ENCODE data around the gene RNF19B.

Gene RNF19B

DNA sequence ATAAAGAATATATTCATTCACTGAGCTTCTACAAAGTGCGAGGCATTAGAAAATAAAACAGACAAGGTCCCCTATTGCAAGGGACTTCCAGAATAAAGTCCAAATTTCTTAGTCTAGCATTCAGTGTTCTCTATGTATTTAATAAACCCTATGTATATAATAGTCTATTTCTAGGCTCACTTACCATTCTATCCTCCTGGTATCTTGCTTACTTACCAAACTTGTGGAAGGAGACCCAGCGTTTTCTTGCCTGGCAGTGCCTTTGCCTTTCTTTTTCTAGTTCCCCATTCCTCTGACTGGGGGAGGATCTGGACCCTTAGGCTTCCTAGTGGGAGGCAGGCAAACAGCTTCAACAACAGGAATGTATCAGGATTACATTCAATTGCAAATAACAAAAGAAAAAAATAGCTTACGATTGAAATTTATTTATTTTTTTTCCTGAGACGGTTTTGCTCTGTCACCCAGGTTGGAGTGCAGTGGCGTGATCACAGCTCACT, 690 bp upstream of the RNF19B start:
- no peak for DNase-seq

DNA sequence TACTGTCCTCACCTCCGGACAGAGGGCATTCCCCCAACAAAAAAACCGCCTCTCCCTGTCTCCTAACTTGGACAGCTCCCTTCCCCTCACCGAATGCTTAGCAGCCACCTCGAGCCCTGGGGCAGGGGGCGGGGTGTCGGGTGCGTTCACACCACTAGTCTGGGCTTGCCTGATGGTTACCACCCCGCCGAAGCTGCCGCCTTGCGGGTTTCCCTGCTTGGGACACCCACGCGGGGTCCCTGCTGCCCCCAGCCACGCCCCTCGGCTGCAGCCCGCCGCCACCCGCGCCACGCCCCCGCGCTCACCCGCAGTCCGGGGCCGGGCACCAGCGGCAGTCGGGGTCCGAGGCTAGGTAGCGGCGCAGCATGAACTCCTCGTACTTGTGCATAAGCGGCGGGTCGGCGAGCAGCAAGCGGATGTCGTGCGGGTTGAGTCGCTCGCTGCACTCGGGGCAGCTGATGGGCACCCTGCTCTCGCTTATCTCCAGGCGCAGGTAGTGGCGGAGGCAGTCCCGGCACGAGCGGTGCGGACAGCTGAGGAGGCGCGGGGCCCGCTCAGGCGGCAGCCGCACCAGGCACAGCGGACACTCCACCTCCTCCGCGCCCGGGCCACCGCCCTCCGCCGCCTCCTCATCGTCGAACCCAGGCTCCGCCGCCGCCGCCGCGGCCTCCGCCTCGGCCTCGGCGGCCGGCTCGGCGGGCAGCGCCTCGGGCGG, 706 bp downstream of the RNF19B start:
- no peak for DNase-seq

DNA sequence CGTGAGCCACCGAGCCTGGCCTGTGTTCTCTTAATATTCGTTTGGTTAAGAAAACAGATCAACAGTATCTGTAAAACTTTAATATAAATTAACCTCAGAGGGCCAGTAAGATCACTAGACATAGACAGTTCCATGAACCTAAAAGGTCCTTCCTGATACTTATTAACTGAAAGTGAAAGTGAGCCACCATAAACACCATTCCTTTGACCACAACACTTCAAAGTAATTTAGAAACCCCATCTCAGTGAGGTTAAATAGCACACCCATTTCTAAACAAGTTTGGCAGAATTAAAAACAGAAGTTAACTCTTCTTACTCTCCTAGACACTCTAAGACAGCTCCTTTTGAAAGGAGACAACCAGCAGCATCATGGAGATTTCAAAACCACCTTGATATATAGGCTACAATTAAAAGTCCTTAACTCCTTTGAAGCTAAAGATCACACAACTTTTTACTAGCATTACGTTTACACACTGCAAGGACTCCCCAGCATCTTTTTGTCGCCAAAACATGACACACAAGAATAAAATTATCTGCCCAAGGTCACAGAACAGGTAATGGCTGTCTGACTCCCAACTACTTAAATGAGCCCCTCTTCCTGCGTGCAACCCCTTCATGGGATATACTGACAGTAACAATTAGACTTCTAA, 2.2 kb downstream of the RNF19B start:
- DNase-seq = no peak

DNA sequence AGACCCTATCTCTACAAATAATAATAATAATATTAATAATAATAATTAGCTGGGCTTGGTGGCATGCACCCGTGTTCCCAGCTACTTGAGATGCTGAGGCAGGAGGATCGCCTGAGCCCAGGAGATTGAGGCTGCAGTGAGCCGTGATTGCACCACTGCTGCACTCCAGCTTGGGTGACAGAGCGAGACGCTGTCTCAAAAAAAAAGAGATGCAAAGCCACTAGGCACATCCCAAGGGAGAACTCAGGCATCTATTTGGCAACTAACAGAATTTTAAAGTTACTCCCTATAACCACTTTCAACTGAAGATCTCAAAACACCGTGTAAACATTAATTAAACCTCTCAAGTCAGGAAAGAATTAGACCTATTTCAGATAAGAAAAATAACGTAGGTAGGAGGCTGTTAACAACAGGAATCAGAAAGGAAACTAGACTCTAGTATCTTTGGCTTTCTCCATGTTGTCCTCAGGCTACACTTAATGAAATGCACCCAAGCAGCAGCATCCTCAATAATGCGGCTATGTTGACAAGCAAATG, 3.7 kb downstream of the RNF19B start:
- DNase-seq = no peak

DNA sequence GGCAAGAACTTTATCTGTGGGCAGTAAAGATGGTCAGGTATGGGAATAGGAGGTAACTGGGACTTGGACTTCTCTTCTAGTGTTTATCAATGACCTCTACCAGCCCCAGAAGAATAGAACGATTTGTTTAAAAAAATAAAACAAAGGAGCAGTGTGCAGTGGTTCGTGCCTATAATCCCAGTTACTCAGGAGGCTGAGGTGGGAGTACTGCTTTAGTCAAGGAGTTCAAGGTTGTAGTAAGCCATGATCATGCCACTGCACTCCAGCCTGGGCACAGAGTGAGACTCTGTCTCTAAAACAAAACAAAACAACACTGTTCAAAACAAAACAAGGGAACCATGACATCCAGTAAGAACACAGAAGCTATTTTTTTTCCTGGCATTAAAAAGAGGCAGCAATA, 4.3 kb downstream of the RNF19B start:
- DNase-seq = no peak

DNA sequence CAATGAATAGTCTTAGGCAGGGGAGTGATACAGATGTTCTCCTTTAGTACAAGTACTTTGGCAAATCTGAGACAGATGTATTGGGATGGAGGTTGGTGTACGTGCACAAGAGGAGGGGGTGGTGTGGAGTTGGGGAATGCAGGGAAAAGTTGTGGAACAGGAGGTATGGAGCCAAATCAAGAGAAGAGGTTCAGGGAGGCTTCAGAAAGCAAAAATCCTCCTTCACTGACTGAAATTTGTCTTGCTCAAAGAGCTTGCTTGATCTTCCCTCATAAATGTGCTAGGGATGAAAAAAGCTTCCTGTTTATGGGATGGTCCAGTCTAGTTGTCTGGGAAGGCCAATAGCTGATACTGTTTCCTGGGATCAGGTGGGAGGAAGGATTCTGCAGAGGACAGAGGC, 5.8 kb downstream of the RNF19B start:
- no peak for DNase-seq

DNA sequence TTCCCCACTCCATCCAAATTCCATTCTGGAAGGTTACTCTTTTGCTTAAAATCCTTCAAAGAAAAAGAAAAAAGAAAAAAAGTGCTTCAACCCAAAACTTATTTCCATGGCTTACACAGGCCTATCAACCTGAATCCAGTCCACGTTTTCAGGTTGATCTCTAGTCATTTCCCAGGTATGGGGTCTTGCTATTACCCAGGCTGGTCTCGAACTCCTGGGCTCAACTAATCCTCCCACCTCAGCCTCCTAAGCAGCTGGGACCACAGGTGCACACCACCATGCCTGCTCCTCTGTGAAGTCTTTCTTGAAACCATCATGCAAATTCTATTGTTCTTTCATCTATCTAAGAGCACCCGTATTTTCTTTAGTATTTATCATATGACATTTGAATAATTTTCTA, 7.6 kb downstream of the RNF19B start:
- no peak for DNase-seq

DNA sequence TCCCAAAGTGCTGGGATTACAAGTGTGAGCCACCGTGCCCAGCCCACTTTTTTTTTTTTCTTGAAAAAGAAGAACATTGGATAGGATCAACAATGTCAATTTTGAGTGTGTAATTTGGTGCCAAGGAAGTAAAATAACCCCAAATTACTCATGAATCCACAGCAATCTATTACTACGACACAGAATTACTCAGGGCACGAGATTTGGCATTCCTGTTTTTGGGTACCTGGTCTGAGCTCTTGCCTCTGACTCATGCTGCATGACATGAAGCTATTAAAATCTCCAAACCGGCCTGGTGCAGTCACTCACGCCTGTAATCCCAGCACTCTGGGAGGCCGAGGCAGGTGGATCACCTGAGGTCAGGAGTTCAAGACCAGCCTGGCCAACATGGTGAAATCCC, 10.4 kb downstream of the RNF19B start:
- no peak for DNase-seq

DNA sequence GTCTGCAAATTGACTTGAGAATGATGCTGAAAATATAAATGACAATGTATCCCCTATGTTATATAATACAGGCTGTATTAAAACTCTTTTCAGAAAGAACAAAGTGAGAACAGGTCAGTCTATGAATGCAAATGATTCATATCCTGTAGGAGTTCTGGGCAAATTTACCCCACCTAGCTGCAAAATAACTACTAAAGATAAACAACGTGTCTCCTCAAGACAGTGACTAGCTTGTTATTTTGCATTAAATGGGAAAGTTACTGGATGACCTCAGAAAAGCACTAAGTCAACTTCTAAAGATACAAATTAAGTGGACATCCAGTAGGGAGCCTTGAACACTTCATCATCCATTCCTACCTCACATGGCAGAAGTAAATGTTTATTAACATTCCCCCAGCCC, 11.1 kb downstream of the RNF19B start:
- DNase-seq = no peak

DNA sequence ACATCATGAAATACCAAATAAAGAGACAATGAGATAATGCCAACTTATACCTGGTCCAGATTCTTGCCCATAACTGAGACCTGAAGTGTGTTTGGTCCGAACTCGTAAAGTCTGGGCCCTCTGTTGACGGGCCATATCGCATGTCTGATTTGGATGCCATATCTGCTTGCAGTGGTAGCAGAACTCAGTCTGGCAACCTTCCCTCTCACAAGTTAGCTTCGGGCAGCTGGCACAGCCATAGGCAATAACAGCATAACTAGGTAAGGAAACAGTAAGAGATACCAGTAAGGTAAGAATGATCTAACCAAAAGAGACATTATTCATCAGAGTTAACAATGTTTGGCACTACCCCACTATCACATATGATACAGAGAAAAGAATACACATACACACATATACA, 15.1 kb downstream of the RNF19B start:
- no peak for DNase-seq

DNA sequence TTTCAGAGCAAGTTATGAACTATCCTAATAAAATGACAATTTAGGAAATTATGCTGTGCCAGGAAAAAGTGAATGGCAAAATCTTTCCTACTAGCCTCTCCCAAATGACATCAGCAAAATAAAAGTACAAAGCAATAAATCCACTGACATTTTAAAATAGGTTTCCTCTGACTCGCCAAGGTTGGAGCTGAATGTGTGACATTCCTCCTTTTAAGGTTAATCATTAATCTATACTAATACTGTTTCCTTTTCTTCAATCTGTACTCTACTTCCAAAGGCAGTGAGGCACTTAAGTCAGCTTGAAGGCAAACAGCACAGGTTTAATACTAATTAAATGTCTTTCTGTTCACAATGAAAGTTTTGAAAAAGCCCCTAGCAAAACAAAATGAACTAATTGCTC, 15.7 kb downstream of the RNF19B start:
- DNase-seq = no peak

DNA sequence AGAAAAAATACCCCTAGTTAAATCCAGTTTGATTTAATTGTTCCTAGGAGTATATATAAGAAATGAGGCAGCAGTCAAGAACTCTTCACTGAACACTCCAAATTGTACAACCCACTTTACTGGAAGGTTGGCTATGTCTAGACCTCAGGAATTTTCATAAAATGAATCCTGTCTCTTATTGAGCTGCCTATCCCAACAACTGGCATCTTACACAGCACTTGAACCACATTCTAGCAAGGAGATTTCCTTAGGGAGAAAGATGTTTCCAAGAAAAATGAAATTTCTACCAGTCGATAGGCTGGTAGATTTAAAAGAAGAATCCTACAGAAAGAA, 16.3 kb downstream of the RNF19B start:
- DNase-seq = no peak

DNA sequence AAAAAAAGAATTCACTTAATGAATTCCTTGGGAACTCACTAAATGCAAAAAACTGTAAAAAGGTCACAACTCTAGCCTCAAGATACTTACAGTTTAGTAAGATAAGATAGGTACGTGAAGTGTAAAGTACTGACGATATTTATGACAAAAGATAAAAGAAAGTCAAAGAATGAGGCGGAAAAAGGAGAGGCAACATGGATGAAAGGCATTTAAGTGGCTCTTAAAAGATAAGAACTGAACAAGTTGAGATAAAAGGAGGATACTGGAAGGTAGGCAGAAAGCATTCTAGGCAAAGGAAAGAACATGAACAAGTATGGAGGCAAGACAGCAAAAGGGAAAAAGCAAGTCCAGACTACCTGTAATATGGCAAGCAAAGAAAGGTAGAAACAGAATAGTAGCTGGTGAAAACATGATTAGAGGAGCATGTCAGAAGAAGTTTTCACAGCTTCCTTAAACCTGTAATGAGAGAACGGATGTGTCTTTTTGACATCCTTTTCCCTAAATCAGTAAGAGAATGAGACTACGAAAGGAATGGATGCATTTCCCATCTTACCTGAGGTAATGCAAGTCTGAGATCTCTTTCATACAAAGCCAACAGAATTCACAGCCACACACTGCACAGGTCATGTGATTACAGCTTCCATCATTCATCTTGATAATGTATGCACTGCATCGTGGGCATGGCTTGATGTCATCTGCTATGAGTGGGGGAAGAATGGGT, 16.8 kb downstream of the RNF19B start:
- no peak for DNase-seq

DNA sequence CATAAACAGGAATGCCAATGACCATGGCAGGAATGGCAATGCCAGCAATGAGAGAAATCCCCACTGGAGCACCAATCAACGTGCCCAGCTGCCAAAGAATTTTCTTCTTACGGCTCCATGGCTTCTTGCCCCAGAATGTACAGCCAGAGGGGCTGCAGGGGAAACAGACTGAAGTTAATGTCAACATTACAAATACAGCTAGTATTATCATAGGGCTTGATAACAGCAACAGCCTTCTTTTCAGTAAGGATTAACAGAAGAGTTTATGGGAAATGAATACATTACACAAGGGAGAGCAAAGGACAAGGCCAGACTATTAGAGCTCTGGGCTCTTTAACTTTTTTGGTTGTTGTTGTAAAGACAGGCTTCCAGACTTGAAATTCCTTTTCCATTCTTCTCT, 18.2 kb downstream of the RNF19B start:
- DNase-seq = no peak

DNA sequence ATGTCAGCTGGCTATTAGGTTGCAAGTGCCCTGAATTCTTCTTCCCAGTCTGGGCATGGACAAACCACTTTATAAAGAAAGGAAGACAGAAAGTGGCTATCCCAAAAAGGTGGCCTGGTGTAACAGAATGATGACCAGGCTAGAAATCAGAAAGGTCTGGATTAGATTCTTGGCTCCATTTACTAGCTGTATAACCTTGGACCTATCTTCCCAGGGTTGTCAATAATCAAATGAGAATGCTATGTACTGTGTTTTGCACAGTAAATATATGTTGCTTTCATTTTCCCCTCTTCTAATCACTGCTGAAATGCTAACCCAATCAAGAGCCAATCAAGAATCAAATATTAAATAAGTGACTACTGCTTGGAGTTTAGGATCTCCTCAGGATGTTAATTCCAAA, 20.4 kb downstream of the RNF19B start:
- DNase-seq = no peak

DNA sequence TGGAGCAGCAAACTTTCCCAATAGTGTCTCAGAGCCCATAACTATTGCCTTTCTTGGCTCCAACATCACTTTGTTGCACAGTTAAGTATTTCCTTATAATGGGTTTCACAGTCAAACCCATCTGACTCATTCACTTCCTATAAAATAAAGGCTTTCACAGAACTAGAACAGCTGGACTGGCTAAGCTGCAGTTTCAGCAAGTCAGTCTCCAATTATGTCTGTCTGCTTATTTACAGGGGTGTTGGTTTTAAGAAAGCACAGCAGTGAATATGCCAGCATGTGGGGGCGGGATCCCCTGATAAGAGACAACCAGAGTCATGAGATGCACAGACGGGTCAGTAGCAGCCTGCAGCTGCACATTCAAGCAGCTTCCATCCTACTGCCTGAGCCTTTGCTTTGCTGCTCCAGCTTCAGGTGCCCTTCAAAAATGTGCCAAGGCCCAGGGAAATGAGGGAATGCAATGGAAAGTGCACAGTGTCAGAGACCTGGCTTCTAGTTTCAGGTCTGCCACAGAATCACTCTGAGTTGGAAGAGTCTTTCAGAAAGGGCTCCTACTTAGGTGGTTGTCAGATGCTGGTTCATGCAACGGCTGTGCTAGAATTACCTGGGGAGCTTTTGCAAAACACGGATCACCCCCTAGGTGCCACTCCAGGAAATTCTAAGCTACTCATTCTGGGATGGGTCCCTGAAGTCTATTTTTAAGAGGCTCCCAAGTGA, 24.8 kb downstream of the RNF19B start:
- DNase-seq = no peak

DNA sequence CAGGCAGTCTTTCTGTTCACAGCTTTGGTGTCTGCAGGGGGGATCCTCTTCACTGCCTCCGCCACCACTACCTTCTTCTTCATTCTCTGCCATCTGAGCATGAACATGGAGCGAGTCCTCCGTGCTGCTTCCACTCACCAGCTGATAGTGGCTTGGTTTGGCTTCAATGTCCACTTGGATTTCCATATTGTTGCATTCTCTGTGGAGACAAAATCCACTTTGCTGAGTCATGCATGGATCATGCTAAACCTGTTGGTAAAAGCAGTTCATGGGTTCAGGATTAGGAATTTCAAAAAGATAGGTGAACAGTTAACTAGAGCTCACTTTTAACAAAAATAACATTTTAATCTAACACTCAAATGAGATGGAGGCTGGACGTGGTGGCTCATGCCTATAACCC, 27.5 kb downstream of the RNF19B start:
- no peak for DNase-seq

DNA sequence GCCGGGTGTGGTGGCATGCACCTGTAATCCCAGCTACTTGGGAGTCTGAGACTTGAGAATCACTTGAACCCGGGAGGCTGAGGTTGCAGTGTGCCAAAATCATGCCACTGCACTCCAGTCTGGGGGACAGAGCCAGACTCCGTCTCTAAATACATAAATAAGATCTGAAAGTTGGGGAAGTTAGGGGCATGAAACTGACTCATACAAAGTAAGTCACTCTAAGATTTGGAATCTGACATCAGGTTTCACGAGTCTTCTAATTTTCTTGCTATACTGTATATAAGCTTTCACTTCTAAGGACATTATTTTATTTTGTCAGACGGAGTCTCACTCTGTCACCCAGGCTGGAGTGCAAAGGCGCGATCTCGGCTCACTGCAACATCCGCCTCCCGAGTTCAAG, 30.1 kb downstream of the RNF19B start:
- DNase-seq = no peak

DNA sequence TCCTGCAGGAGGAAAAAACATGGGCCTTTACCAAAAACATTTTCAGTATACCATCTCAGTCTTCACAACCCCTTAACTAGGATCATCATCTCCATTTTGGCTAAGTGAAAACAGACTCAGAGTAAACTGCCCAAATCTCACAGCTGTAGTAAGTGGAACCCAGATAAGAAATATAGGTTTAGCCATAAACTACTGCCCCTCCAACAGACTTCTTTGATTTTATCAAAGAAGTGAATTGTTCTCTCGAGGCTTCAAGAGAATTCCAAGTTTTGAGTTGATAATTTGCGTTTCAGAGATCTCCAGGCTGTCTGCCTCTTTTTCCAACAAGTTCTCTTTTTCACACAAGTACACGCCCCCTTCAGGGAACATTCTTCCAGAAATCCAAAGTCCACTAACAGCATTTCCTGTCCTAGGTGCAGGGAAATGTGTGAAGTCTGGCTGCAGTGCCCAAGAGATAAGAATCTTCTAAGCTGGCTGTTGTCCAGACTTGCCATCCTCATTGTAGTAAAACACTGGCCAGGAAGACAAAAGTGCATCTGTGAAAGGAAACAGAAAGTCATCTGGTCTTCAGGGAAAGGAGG, 30.8 kb downstream of the RNF19B start:
- no peak for DNase-seq

DNA sequence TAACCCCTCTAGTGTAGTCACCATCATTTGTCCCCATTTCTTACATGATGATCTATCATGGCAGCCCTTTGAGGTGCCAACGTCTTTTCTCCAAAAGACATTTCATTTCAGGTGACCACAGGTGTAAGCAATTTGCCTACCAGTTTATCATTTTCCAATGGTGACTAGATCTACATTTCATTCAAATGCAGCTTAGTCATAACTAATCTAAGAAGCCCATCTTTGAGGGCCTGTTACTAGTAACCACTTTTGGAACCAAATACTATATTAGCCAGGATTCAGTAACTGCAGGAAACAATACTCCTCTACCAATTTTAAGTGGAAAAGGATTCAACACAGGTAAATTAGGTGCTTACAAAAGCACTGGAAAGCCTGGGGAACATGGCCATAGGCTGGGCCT, 32.8 kb downstream of the RNF19B start:
- DNase-seq = no peak

DNA sequence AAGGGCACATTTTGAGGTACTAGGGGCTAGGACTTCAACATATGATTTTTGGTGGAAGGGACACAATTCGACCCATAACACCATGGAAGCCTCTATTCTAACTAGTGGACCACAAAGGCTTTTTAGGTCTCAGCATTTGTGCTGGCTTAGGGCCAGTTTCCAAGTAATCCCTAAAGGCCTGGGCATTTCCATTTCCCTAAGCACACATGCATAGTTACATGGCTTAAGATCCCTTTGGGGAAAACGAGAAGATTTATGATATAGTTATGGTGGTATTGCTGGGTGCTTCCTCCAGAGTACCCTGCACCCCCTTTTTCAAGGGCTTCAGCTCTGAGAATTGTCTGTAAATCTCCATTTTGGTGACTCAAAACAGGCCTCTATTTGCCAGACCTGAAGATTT, 35.2 kb downstream of the RNF19B start:
- DNase-seq = no peak

DNA sequence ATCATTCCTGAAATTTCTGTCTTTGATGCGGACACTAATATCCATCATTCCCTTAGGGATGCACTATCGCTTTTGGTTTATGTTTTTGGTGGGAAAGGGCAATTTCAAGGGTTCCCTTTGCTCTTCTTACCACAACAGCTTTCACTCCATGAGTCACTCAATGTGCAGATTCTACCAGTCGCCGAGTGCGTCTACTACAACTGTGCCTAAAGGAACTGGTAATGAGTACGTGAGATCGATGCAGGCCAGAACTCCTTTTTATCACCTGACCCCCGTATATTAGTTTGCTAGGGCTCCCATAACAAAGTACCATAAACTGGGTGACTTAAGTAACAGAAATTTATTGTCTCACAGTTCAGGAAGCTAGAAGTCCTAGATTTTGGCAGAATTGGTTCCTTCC, 35.9 kb downstream of the RNF19B start:
- DNase-seq = no peak

DNA sequence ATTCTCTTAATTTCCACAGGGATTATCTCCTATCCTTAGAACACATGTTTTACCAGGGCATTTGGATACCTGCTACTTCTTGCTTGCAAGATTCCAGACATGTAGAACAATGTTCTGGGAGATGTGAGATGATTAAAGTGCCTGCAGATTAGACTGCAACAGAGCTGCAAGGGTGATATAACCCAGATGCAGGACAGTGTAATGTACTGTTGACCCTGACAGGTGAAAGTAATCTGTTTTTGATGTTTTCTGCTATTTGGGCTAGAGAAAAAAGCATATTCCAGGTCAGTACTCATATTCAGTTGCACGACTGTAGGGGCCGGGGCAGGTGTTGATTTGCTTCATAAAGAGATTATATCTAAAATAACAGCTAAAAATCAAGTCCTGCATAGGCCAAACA, 36.3 kb downstream of the RNF19B start:
- DNase-seq = no peak
